K562 (cell line): Measurements from ENCODE around the gene VWA7. TPM values are rescaled to one million over a fixed set of nuclear protein-coding genes. Genes with fewer than 3 reads are reported as not detected.

Experiments
- CC2D1A ChIP-seq: fragments of 450-650 bp; IDR thresholded peaks from 2 replicates; pipeline ENCODE4 v1.6.1; 2017; ENCODE audit warnings: mild to moderate bottlenecking
- ELK1 ChIP-seq: sonication (generic); formaldehyde crosslinking; IDR thresholded peaks from 2 replicates; pipeline ENCODE4 v1.8.1; 2022; ENCODE audit warnings: missing genetic modification reagents
- GATA2 ChIP-seq: sonication (generic); formaldehyde crosslinking; IDR thresholded peaks from 2 replicates; pipeline ENCODE4 v1.4.0; 2020; ENCODE audit warnings: mild to moderate bottlenecking, missing genetic modification reagents
- LEF1 ChIP-seq: fragments of 450-650 bp; IDR thresholded peaks from 2 replicates; pipeline ENCODE4 v1.6.1; 2016; ENCODE audit warnings: mild to moderate bottlenecking
- MTA1 ChIP-seq: fragments of 450-650 bp; IDR thresholded peaks from 2 replicates; pipeline ENCODE4 v1.6.1; 2017; ENCODE audit warnings: borderline replicate concordance
- MYBL2 ChIP-seq, 2 experiments: fragments of 450-650 bp in 1 of 2; sonication (generic) in 1 of 2; formaldehyde crosslinking in 1 of 2; IDR thresholded peaks; 2 replicates each; pipeline versions ENCODE4 v1.6.1 to v1.8.1; 2017 to 2022; ENCODE audit warnings: borderline replicate concordance in 1 of 2, inconsistent platforms in 1 of 2, low read depth in 1 of 2, mild to moderate bottlenecking in 1 of 2, missing genetic modification reagents in 1 of 2, moderate library complexity in 1 of 2
- NFATC3 ChIP-seq: fragments of 450-650 bp; IDR thresholded peaks from 2 replicates; pipeline ENCODE4 v1.6.1; 2017; ENCODE audit warnings: mild to moderate bottlenecking
- NFYB ChIP-seq: IDR thresholded peaks from 2 replicates; pipeline ENCODE4 v1.6.1; 2011; ENCODE audit warnings: mild to moderate bottlenecking, moderate library complexity; ENCODE audit not compliant: insufficient read length; ENCODE audit errors: extremely low read depth
- POLR2A ChIP-seq: fragments of 450-650 bp; conservative IDR thresholded peaks from 2 replicates; pipeline ENCODE4 v1.6.1; 2016
- SMARCC2 ChIP-seq: fragments of 450-650 bp; IDR thresholded peaks from 2 replicates; pipeline ENCODE4 v1.6.1; 2017; ENCODE audit warnings: antibody characterized with exemption, moderate library complexity, mild to moderate bottlenecking, low read depth
- SP2 ChIP-seq: IDR thresholded peaks from 2 replicates; pipeline ENCODE4 v1.6.1; 2011; ENCODE audit warnings: mild to moderate bottlenecking, low read depth, low read length, moderate library complexity; ENCODE audit not compliant: poor library complexity, severe bottlenecking; ENCODE audit errors: extremely low read depth
- SUPT5H ChIP-seq: fragments of 450-650 bp; IDR thresholded peaks from 2 replicates; pipeline ENCODE4 v1.6.1; 2016
- ZHX1 ChIP-seq: fragments of 150-350 bp; conservative IDR thresholded peaks from 2 replicates; pipeline ENCODE4 v1.6.1; 2014; ENCODE audit warnings: low read length
- ZNF436 ChIP-seq: fragments of 250-450, 450-650 bp; sonication (Bioruptor Pico); formaldehyde crosslinking; IDR thresholded peaks from 2 replicates; pipeline ENCODE4 v1.7.0; 2020; ENCODE audit warnings: mild to moderate bottlenecking
- polyA plus RNA-seq, 8 experiments: library from polyadenylated mRNA; depleted of rRNA in 4 of 8; stranded (reverse) in 5 of 8; unstranded in 3 of 8; fragments of >200 nt; fragmentation: Nextera tagmentation in 2 of 8; fragmentation: Illumina TruSeq in 1 of 8; extraction: Ambion mirVana in 2 of 8; extraction: Trizol in 1 of 8; gene quantifications; 2 replicates each; pipeline versions ENCODE4 v1.2.1 to v1.2.3, GENCODE V29; 2011 to 2014; ENCODE audit warnings: inconsistent platforms in 1 of 8, missing spikeins in 1 of 8
- total RNA-seq, 7 experiments: library from RNA; depleted of rRNA in 6 of 7; stranded (reverse); fragments of >200 nt in 6 of 7; fragmentation: Illumina TruSeq in 2 of 7; extraction: Trizol in 2 of 7; gene quantifications; 2 replicates each; pipeline versions ENCODE4 v1.2.1 to v1.2.3, GENCODE V29; 2011 to 2021; ENCODE audit warnings: low replicate concordance in 1 of 7
- TF ChIP-seq, protein P1 (sequence below): fragments of 250-450 bp; sonication (Bioruptor Pico); IDR thresholded peaks from 2 replicates; pipeline ENCODE4 v1.4.0; 2020
- TF ChIP-seq, protein P2 (sequence below): fragments of 450-650 bp; IDR thresholded peaks from 2 replicates; pipeline ENCODE4 v1.6.1; 2016; ENCODE audit warnings: borderline replicate concordance

Gene VWA7
- total and polyA plus RNA-seq, 9 of the 15 experiments (the other 6 are each of a cell fraction or from before 2014, with no cell fraction given), result 0.18 to 2.9 (median 0.95) TPM

- TF ChIP-seq LEF1, result no peak
- no peak; the same call in 1 of the 2 replicates for TF ChIP-seq POLR2A
- 0 out of 2 replicates have a peak, but pooled peaks have one; percentile 11 for TF ChIP-seq CC2D1A
- TF ChIP-seq, protein P1, sequence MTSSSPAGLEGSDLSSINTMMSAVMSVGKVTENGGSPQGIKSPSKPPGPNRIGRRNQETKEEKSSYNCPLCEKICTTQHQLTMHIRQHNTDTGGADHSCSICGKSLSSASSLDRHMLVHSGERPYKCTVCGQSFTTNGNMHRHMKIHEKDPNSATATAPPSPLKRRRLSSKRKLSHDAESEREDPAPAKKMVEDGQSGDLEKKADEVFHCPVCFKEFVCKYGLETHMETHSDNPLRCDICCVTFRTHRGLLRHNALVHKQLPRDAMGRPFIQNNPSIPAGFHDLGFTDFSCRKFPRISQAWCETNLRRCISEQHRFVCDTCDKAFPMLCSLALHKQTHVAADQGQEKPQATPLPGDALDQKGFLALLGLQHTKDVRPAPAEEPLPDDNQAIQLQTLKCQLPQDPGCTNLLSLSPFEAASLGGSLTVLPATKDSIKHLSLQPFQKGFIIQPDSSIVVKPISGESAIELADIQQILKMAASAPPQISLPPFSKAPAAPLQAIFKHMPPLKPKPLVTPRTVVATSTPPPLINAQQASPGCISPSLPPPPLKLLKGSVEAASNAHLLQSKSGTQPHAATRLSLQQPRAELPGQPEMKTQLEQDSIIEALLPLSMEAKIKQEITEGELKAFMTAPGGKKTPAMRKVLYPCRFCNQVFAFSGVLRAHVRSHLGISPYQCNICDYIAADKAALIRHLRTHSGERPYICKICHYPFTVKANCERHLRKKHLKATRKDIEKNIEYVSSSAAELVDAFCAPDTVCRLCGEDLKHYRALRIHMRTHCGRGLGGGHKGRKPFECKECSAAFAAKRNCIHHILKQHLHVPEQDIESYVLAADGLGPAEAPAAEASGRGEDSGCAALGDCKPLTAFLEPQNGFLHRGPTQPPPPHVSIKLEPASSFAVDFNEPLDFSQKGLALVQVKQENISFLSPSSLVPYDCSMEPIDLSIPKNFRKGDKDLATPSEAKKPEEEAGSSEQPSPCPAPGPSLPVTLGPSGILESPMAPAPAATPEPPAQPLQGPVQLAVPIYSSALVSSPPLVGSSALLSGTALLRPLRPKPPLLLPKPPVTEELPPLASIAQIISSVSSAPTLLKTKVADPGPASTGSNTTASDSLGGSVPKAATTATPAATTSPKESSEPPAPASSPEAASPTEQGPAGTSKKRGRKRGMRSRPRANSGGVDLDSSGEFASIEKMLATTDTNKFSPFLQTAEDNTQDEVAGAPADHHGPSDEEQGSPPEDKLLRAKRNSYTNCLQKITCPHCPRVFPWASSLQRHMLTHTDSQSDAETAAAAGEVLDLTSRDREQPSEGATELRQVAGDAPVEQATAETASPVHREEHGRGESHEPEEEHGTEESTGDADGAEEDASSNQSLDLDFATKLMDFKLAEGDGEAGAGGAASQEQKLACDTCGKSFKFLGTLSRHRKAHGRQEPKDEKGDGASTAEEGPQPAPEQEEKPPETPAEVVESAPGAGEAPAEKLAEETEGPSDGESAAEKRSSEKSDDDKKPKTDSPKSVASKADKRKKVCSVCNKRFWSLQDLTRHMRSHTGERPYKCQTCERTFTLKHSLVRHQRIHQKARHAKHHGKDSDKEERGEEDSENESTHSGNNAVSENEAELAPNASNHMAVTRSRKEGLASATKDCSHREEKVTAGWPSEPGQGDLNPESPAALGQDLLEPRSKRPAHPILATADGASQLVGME (CRISPR knock-in tag), result peak; percentile 92
- TF ChIP-seq SP2, result no peak
- TF ChIP-seq NFATC3, result peak; percentile 71; the same call in 1 of the 2 replicates
- TF ChIP-seq, protein P2, sequence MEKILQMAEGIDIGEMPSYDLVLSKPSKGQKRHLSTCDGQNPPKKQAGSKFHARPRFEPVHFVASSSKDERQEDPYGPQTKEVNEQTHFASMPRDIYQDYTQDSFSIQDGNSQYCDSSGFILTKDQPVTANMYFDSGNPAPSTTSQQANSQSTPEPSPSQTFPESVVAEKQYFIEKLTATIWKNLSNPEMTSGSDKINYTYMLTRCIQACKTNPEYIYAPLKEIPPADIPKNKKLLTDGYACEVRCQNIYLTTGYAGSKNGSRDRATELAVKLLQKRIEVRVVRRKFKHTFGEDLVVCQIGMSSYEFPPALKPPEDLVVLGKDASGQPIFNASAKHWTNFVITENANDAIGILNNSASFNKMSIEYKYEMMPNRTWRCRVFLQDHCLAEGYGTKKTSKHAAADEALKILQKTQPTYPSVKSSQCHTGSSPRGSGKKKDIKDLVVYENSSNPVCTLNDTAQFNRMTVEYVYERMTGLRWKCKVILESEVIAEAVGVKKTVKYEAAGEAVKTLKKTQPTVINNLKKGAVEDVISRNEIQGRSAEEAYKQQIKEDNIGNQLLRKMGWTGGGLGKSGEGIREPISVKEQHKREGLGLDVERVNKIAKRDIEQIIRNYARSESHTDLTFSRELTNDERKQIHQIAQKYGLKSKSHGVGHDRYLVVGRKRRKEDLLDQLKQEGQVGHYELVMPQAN, result no peak; the same call in 1 of the 2 replicates
- no peak for TF ChIP-seq SMARCC2
- 0 out of 2 replicates have a peak, but pooled peaks have one; percentile 38 for TF ChIP-seq ZHX1
- no peak for TF ChIP-seq GATA2 (CRISPR knock-in tag)
- peak; percentile 32; the same call in 1 of the 2 replicates for TF ChIP-seq ZNF436 (CRISPR knock-in tag)
- no peak for TF ChIP-seq MYBL2 (IDR thresholded peaks at IDR 0.05; ENCODE audit: low read depth)
- no peak for TF ChIP-seq MYBL2 (CRISPR knock-in tag; IDR thresholded peaks at IDR 0.05; ENCODE audit: borderline replicate concordance)
- TF ChIP-seq NFYB, result no peak
- TF ChIP-seq MTA1, result peak; percentile 87; the same call in 1 of the 2 replicates
- TF ChIP-seq SUPT5H, result peak; percentile 49
- TF ChIP-seq ELK1 (CRISPR knock-in tag), result no peak
Observed at GRCh38 chr6:31826793-31827285, 49.7 kb upstream of the VWA7 start (continued).
